ENCODE data around the gene PECR.
A peak's percentile ranks its signal among the peaks of the same experiment; 100 is the strongest.

PECR gene

DNA sequence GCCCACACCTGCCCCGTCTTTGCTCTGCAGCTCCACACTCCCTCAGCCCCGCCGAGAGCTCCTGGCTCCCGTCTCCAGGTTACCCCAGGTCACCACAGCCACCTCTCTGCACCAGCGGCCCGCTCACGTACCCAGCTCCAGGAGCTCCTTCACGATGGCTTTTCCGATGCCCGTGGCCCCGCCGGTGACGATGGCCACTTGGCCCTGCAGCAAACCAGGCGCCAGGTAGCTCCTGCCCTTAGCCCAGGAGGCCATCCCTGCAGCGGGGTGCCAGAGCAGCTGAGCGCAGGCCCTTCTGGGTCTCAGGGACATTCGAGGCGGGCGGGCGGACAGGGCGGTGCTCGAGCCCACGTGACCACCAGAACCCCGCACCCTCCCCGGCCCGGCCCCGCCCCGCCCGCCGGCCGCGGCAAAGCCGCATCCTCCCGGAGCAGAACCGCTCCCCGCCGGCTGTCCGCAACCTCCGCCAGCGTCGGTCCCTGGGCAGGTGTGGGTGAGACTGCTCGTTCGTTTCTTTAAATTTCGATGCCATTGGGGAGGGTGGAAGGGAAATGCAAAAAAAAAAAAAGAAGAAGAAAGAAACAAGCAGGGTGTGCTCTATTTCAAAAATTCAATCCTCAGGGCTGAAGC is at the start of gene PECR, which contains the start of gene TMEM169:
Gene PECR, minus strand, starts transcription at position 323 of the 630 bp plus-strand sequence. Its CDS starts 68 bp downstream, at position 255.
Gene TMEM169, plus strand, starts transcription at position 433 of the 630 bp plus-strand sequence. CDS start 14,045 bp downstream, outside the sequence.
- TF ChIP-seq, protein P1, sequence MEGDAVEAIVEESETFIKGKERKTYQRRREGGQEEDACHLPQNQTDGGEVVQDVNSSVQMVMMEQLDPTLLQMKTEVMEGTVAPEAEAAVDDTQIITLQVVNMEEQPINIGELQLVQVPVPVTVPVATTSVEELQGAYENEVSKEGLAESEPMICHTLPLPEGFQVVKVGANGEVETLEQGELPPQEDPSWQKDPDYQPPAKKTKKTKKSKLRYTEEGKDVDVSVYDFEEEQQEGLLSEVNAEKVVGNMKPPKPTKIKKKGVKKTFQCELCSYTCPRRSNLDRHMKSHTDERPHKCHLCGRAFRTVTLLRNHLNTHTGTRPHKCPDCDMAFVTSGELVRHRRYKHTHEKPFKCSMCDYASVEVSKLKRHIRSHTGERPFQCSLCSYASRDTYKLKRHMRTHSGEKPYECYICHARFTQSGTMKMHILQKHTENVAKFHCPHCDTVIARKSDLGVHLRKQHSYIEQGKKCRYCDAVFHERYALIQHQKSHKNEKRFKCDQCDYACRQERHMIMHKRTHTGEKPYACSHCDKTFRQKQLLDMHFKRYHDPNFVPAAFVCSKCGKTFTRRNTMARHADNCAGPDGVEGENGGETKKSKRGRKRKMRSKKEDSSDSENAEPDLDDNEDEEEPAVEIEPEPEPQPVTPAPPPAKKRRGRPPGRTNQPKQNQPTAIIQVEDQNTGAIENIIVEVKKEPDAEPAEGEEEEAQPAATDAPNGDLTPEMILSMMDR (conservative IDR thresholded peaks at IDR 0.05): no peak
- peak; percentile 23; the same call in 1 of the 2 replicates for TF ChIP-seq ZFX (IDR thresholded peaks at IDR 0.05)
- H3K27ac ChIP-seq: peak within 1 kb of the TSS; percentile 73

DNA sequence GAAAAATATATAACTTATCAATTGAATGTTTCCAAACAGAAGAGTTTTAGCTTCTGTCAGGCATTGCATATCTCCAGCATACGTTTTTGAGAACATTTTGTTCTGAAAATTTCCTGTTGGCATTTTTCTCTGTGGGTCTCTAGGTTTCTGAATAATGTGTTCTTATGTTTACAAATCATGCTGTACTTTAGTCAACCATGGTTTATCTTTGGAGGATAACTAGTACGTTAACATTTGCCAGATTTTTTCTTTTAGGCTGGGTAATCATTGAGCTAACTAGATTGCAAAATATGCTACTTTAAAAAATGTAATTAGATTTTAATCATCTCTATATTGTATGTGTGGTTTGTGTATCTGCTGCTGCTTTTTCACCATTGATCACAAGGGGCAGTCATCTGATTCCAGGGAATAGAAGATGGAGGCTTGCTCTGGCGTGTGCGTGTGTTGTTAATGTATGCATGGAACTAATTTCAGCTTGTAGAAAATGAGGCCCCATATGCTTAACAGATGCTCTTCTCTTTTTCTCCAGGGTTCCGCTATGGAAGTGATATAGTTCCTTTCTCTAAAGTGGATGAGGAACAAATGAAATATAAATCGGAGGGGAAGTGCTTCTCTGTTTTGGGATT is 48.9 kb upstream of the PECR start:
- TF ChIP-seq, protein P1 (conservative IDR thresholded peaks at IDR 0.05): peak; percentile 33
- TF ChIP-seq ZFX (IDR thresholded peaks at IDR 0.05): no peak
- H3K27ac ChIP-seq: no peak overlapping the region

DNA sequence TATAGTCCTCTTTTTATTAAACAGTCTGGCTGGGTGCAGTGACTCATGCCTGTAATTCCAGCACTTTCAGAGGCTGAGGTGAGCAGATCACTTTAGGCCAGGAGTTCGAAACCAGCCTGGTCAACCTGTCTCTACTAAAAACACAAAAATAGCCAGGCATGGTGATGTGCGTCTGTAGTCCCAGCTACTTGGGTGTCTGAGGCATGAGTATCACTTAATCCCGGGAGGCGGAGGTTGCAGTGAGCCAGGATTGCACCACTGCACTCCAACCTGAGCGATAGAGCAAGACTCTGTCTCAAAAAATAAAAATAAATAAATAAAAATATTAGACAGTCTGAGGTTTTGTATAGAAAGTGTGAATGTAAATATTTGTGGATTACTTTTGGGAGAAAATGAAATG is 45.3 kb upstream of the PECR start:
- H3K27ac ChIP-seq: no peak overlapping the region

DNA sequence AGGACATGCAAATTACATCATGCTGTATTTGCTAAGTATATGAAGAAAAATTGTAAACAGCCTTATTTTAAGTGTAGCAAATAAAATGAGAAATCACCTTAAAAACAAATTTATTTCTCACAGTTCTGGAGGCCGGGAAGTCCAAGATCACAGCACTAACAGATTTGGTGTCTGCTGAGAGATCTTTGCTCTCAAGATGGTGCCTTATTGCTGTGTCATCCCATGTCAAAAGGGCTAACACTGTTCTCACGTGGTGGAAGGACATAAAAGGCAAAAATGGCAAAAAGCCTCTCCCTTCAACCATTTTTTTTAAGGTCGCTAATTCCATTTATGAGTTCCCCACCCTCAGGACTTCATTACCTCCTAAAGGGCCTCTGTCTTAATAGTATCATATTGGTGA is 39.6 kb upstream of the PECR start:
- no peak overlapping the region for H3K27ac ChIP-seq
- TF ChIP-seq, protein P1 (conservative IDR thresholded peaks at IDR 0.05): no peak
- TF ChIP-seq ZFX (IDR thresholded peaks at IDR 0.05): no peak

More for the DNA sequence above, 45.3 kb upstream of the PECR start:
- no peak for TF ChIP-seq ZFX (IDR thresholded peaks at IDR 0.05)
- TF ChIP-seq, protein P1 (conservative IDR thresholded peaks at IDR 0.05): no peak

DNA sequence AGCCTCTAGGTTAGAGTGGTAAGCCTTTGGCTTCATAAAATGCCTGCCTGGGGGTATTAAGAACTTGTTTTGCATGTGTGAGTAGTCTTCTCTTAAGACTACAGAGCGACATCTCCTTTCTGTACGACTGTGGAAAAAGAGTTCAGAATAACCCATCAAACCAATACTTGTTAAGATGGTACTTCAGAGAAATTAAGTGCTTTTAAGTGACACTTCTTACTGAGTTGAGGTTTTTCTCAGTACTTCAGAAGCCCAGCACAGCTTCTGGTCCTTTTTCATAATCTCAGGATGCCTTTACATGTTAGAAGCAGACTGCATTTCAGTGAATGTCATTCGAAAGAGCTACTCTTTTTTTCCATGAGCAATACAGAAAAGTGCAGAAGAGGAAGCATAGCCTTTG is 38.4 kb upstream of the PECR start:
- H3K27ac ChIP-seq: no peak overlapping the region
- TF ChIP-seq, protein P1 (conservative IDR thresholded peaks at IDR 0.05): no peak
- TF ChIP-seq ZFX (IDR thresholded peaks at IDR 0.05): no peak

DNA sequence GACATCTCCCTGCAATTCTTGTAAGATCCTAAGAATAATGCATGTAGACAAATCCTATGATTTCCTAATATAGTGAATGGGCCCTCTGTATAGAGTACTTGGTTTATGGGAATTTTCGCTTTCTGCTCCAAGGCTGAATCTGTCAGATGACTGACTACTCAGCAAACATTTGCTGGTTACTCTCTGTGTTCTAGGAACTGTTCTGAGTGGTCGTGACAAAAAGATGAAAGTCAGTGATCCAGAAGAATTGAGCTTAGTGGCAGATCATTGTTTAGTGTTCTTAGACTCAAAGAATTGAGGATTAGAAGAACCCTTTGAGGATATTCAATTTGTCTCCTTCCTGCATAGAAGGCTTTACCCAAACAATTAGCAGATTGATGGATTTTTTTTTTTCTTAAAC is 37.5 kb upstream of the PECR start:
- TF ChIP-seq ZFX (IDR thresholded peaks at IDR 0.05): no peak
- TF ChIP-seq, protein P1 (conservative IDR thresholded peaks at IDR 0.05): no peak
- no peak overlapping the region for H3K27ac ChIP-seq

DNA sequence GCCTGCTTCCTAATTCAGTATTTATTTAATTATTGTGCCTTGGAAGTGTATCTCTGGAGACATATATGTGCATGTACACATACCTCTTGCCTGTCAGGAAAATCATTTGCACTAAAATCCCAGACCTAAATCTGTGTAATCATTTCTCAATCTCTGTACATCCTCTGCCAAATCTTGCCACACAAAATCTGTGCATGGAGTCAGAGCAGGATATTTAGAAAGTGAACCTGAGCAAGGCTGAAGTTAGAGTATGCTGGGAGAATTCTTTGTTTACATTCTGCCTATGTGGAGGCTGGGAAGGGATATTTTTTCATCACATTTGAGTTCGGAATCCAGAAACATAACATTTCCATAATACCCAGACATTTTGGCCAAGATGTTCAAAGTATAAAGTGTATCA is 36.9 kb upstream of the PECR start:
- TF ChIP-seq, protein P1 (conservative IDR thresholded peaks at IDR 0.05): no peak
- TF ChIP-seq ZFX (IDR thresholded peaks at IDR 0.05): no peak
- no peak overlapping the region for H3K27ac ChIP-seq

All from C4-2B (cell line).